Osteocyte (in vitro differentiated cells): ENCODE results near the gene FANCB. TPM values are rescaled to one million over a fixed set of nuclear protein-coding genes. Genes with fewer than 3 reads are reported as not detected.

Experiments used
- DNase-seq: peaks from one replicate; pipeline ENCODE4 v3.0.0; 2021; ENCODE audit warnings: mixed read lengths; ENCODE audit not compliant: unreplicated experiment; ENCODE audit errors: extremely low spot score
- H3K27ac Mint-ChIP-seq: one replicate; pipeline ENCODE4 v1.8.0; 2021; ENCODE audit warnings: mild to moderate bottlenecking, mixed read lengths; ENCODE audit not compliant: unreplicated experiment
- H3K27me3 Mint-ChIP-seq: one replicate; pipeline ENCODE4 v1.8.0; 2021; ENCODE audit warnings: mixed read lengths; ENCODE audit not compliant: unreplicated experiment
- H3K36me3 Mint-ChIP-seq: one replicate; pipeline ENCODE4 v1.8.0; 2021; ENCODE audit warnings: mixed read lengths; ENCODE audit not compliant: unreplicated experiment
- H3K4me1 Mint-ChIP-seq: one replicate; pipeline ENCODE4 v1.8.0; 2021; ENCODE audit warnings: mixed read lengths; ENCODE audit not compliant: unreplicated experiment
- H3K4me3 Mint-ChIP-seq: one replicate; pipeline ENCODE4 v1.8.0; 2021; ENCODE audit warnings: mild to moderate bottlenecking, moderate library complexity, mixed read lengths; ENCODE audit not compliant: unreplicated experiment
- H3K9me3 Mint-ChIP-seq: one replicate; pipeline ENCODE4 v1.8.0; 2021; ENCODE audit warnings: mixed read lengths; ENCODE audit not compliant: unreplicated experiment
- CTCF ChIP-seq: fragments of 200-600 bp; sonication (generic); IDR thresholded peaks from 2 replicates; pipeline ENCODE4 v1.5.0; 2021; ENCODE audit warnings: antibody characterized with exemption, mild to moderate bottlenecking, moderate library complexity
- total RNA-seq: library from RNA; stranded (reverse); gene quantifications from 2 replicates; pipeline ENCODE4 v1.2.1, GENCODE V29; 2021

Gene FANCB
- total RNA-seq, 1 donor from 2014 or later, result 2.9 TPM

GRCh38 chrX:14875624-14876023 is 2.8 kb upstream of the FANCB start:
- no peak overlapping the region for H3K4me3 Mint-ChIP-seq
- peaks cover 7% of the 10 kb centered on the region for H3K36me3 Mint-ChIP-seq
- DNase-seq, result no peak
- H3K27ac Mint-ChIP-seq, result no peak overlapping the region
- TF ChIP-seq CTCF, result no peak
- peaks cover 2% of the 10 kb centered on the region for H3K4me1 Mint-ChIP-seq
- H3K9me3 Mint-ChIP-seq, result no peaks in the 10 kb centered on the region
- H3K27me3 Mint-ChIP-seq, result no peaks in the 10 kb centered on the region

- Mint-ChIP-seq H3K4me3 (peak overlapping the region; percentile 81), H3K9me3 (peaks cover 7% of the 10 kb centered on the region), H3K27ac (peak overlapping the region; percentile 59), H3K27me3 (no peaks in the 10 kb centered on the region), H3K36me3 (peaks cover 7% of the 10 kb centered on the region), H3K4me1 (peaks cover 2% of the 10 kb centered on the region)
- DNase-seq, result no peak
- no peak for TF ChIP-seq CTCF
Observed at GRCh38 chrX:14873676-14874049, 794 bp upstream of the FANCB start.

GRCh38 chrX:14872355-14872754 is 514 bp downstream of the FANCB start:
- Mint-ChIP-seq H3K27ac (peak overlapping the region; percentile 57), H3K4me3 (peak overlapping the region; percentile 81), H3K9me3 (peaks cover 12% of the 10 kb centered on the region), H3K36me3 (peaks cover 9% of the 10 kb centered on the region), H3K4me1 (peaks cover 2% of the 10 kb centered on the region), H3K27me3 (no peaks in the 10 kb centered on the region)
- no peak for DNase-seq
- no peak for TF ChIP-seq CTCF

GRCh38 chrX:14871767-14872166 is 1.1 kb downstream of the FANCB start:
- no peak for DNase-seq
- Mint-ChIP-seq H3K4me3 (peak overlapping the region; percentile 49), H3K4me1 (peaks cover 2% of the 10 kb centered on the region), H3K9me3 (peaks cover 17% of the 10 kb centered on the region), H3K27ac (no peak overlapping the region), H3K27me3 (no peaks in the 10 kb centered on the region), H3K36me3 (peaks cover 10% of the 10 kb centered on the region)
- TF ChIP-seq CTCF, result no peak

- Mint-ChIP-seq H3K9me3 (peaks cover 25% of the 10 kb centered on the region), H3K27me3 (no peaks in the 10 kb centered on the region), H3K4me1 (peaks cover 11% of the 10 kb centered on the region), H3K27ac (peak overlapping the region; percentile 87), H3K4me3 (no peak overlapping the region), H3K36me3 (peaks cover 8% of the 10 kb centered on the region)
- TF ChIP-seq CTCF, result no peak
- DNase-seq, result no peak
Observed at GRCh38 chrX:14865201-14865600, 7.7 kb downstream of the FANCB start.
